Activated naive CD4-positive, alpha-beta T cell treated with anti-CD3 and anti-CD28 coated beads, Interleukin-2, amount 50 U/mL, for 24 hours (primary cell): ENCODE data around the gene ARHGAP28.

Source experiments
- H3K27ac Mint-ChIP-seq: one replicate; pipeline ENCODE4 v1.8.0; 2021; ENCODE audit warnings: mild to moderate bottlenecking, mixed read lengths
- H3K27me3 Mint-ChIP-seq: one replicate; pipeline ENCODE4 v1.8.0; 2021; ENCODE audit warnings: mixed read lengths
- H3K36me3 Mint-ChIP-seq: one replicate; pipeline ENCODE4 v1.8.0; 2021; ENCODE audit warnings: mixed read lengths
- H3K4me1 Mint-ChIP-seq: one replicate; pipeline ENCODE4 v1.8.0; 2021; ENCODE audit warnings: mixed read lengths
- H3K4me3 Mint-ChIP-seq: one replicate; pipeline ENCODE4 v1.8.0; 2021; ENCODE audit warnings: mild to moderate bottlenecking, mixed read lengths
- H3K9me3 Mint-ChIP-seq: one replicate; pipeline ENCODE4 v1.8.0; 2021; ENCODE audit warnings: mixed read lengths

Gene ARHGAP28

DNA sequence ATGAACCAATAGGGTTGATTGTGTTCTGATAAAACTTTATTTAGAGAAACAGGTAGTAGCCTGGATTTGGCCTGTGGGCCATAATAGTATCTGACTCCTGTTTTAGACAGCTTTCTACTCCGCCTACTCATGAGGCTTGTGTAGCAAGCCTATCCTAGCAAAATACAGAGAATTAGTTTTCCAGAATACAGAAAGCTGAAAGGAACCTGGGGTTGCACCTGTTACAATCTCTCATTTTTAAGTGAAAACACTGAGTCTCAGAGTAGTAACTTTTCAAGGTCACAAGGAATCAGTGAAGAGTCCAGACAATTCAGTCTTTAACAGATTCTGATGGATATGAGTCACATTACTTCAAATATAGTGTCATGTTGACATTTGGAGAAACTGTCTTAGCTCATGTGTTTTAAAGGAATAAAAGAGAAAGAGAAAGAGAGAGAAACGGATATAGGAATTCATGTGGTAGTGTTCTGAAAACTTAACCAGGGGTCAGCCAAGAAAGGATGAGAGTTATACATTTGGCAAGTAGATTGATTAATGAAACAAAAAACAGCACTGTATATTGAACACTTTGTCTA lies 17.0 kb downstream of the ARHGAP28 start:
- Mint-ChIP-seq H3K9me3 (no peaks in the 10 kb centered on the region), H3K4me3 (no peak overlapping the region), H3K27ac (no peak overlapping the region), H3K36me3 (no peaks in the 10 kb centered on the region), H3K27me3 (peaks cover 2% of the 10 kb centered on the region), H3K4me1 (no peaks in the 10 kb centered on the region)

GRCh38 chr18:6747646-6748045 lies 18.1 kb downstream of the ARHGAP28 start:
- no peaks in the 10 kb centered on the region for H3K4me1 Mint-ChIP-seq
- H3K27me3 Mint-ChIP-seq = no peaks in the 10 kb centered on the region
- no peak overlapping the region for H3K4me3 Mint-ChIP-seq
- H3K36me3 Mint-ChIP-seq = no peaks in the 10 kb centered on the region
- H3K27ac Mint-ChIP-seq = no peak overlapping the region
- no peaks in the 10 kb centered on the region for H3K9me3 Mint-ChIP-seq

GRCh38 chr18:6748241-6748640 lies 18.7 kb downstream of the ARHGAP28 start:
- no peak overlapping the region for H3K27ac Mint-ChIP-seq
- no peaks in the 10 kb centered on the region for H3K36me3 Mint-ChIP-seq
- H3K4me1 Mint-ChIP-seq = no peaks in the 10 kb centered on the region
- no peaks in the 10 kb centered on the region for H3K27me3 Mint-ChIP-seq
- H3K9me3 Mint-ChIP-seq = no peaks in the 10 kb centered on the region
- H3K4me3 Mint-ChIP-seq = no peak overlapping the region

GRCh38 chr18:6750411-6750810 lies 20.9 kb downstream of the ARHGAP28 start:
- no peak overlapping the region for H3K27ac Mint-ChIP-seq
- no peaks in the 10 kb centered on the region for H3K4me1 Mint-ChIP-seq

GRCh38 chr18:6751222-6751621 lies 21.7 kb downstream of the ARHGAP28 start:
- Mint-ChIP-seq H3K27ac (no peak overlapping the region), H3K9me3 (peaks cover 4% of the 10 kb centered on the region), H3K4me1 (no peaks in the 10 kb centered on the region), H3K27me3 (peaks cover 2% of the 10 kb centered on the region), H3K36me3 (no peaks in the 10 kb centered on the region), H3K4me3 (no peak overlapping the region)

More at GRCh38 chr18:6750411-6750810, 20.9 kb downstream of the ARHGAP28 start:
- H3K27me3 Mint-ChIP-seq = peaks cover 2% of the 10 kb centered on the region
- no peak overlapping the region for H3K4me3 Mint-ChIP-seq
- no peaks in the 10 kb centered on the region for H3K36me3 Mint-ChIP-seq
- peaks cover 4% of the 10 kb centered on the region for H3K9me3 Mint-ChIP-seq

DNA sequence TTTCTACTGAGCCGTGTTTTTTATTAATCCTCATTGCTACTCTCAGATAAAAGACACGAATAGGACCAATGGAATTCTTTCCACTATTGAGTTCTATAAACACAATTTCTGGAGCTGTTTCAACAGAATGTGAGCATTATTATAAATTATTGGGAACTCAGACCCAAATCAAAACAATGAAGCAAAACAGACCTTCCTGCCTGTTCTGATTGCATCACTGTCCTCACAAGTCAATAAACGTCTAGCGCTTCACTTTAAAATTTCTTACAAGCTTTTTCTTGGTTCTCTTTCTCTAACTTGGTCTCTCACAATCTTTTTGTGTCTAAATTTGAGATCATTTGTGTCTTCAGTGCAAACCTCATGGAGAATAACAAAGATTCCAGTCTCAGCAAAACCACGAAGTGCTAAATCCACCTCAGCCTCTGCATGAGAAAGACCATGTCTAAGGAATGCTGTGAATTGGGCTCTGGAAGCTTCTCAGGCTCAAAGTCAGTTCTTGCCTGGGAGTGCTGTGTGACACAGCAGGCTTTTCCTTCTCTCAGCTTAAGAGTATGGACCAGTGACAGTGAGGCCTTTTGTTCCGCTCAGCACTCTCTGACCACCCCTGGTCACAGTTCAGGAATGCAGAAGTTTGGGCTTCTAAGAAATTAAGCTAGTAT lies 22.8 kb downstream of the ARHGAP28 start:
- no peaks in the 10 kb centered on the region for H3K36me3 Mint-ChIP-seq
- H3K4me3 Mint-ChIP-seq = no peak overlapping the region
- peaks cover 4% of the 10 kb centered on the region for H3K9me3 Mint-ChIP-seq
- no peak overlapping the region for H3K27ac Mint-ChIP-seq
- H3K4me1 Mint-ChIP-seq = no peaks in the 10 kb centered on the region
- peaks cover 2% of the 10 kb centered on the region for H3K27me3 Mint-ChIP-seq

DNA sequence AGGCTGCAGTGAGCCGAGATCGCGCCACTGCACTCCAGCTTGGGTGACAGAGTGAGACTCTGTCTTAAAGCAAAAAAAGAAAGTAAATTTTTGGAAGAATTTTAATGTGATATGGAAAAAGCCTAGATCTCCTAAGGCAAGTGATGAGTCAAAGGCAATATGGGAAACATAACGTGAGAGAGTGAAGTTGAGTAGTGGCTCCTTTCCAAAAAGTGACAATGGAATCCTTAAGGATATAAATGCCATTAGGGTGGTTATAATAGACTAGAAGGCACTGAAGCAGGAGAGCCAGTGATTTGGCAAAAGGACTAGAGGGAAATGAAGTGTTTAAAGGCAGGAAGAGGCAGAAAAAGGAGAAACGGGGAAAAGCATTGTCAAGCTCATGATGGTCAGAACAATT lies 25.6 kb downstream of the ARHGAP28 start:
- H3K36me3 Mint-ChIP-seq = no peaks in the 10 kb centered on the region

GRCh38 chr18:6757931-6758330 lies 28.4 kb downstream of the ARHGAP28 start:
- no peaks in the 10 kb centered on the region for H3K36me3 Mint-ChIP-seq
- no peaks in the 10 kb centered on the region for H3K4me1 Mint-ChIP-seq
- H3K4me3 Mint-ChIP-seq = no peak overlapping the region
- peaks cover 4% of the 10 kb centered on the region for H3K9me3 Mint-ChIP-seq
- peaks cover 2% of the 10 kb centered on the region for H3K27me3 Mint-ChIP-seq
- H3K27ac Mint-ChIP-seq = no peak overlapping the region

More for the DNA sequence above, 25.6 kb downstream of the ARHGAP28 start:
- Mint-ChIP-seq H3K9me3 (peaks cover 4% of the 10 kb centered on the region), H3K27ac (no peak overlapping the region), H3K27me3 (peaks cover 2% of the 10 kb centered on the region), H3K4me3 (no peak overlapping the region), H3K4me1 (no peaks in the 10 kb centered on the region)

- Mint-ChIP-seq H3K27ac (no peak overlapping the region), H3K9me3 (peaks cover 4% of the 10 kb centered on the region), H3K4me3 (no peak overlapping the region), H3K36me3 (no peaks in the 10 kb centered on the region), H3K4me1 (no peaks in the 10 kb centered on the region), H3K27me3 (no peaks in the 10 kb centered on the region)
Observed at GRCh38 chr18:6759579-6759978, 30.1 kb downstream of the ARHGAP28 start.

- Mint-ChIP-seq H3K27ac (no peak overlapping the region), H3K27me3 (no peaks in the 10 kb centered on the region), H3K9me3 (peaks cover 25% of the 10 kb centered on the region), H3K4me3 (no peak overlapping the region), H3K4me1 (no peaks in the 10 kb centered on the region), H3K36me3 (no peaks in the 10 kb centered on the region)
Observed at GRCh38 chr18:6763524-6763923, 34.0 kb downstream of the ARHGAP28 start.

DNA sequence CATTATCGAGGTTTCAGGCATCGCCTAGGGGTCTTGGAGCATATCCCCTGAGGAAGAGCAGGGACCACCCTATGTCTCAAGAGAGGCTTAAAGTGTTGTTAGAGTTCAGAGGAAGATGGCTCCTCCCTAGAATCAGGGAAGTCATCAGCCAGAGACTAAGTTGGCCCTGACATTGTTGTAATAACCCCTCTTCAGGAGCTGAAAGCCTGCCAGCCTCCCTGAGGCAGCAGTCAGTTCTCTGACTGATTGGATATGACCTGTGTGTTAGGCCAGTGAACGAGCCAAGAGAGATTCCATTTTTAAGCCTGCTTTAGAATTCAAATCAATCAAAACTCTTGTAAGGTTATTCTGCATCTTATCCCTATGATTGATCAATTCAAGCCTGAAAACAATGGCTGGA lies 34.9 kb downstream of the ARHGAP28 start:
- Mint-ChIP-seq H3K27ac (no peak overlapping the region), H3K27me3 (no peaks in the 10 kb centered on the region), H3K9me3 (peaks cover 28% of the 10 kb centered on the region), H3K36me3 (no peaks in the 10 kb centered on the region), H3K4me1 (no peaks in the 10 kb centered on the region), H3K4me3 (no peak overlapping the region)

GRCh38 chr18:6773777-6774176 lies 44.3 kb downstream of the ARHGAP28 start:
- no peaks in the 10 kb centered on the region for H3K27me3 Mint-ChIP-seq
- no peak overlapping the region for H3K4me3 Mint-ChIP-seq
- peaks cover 7% of the 10 kb centered on the region for H3K9me3 Mint-ChIP-seq
- H3K36me3 Mint-ChIP-seq = no peaks in the 10 kb centered on the region
- H3K4me1 Mint-ChIP-seq = no peaks in the 10 kb centered on the region
- H3K27ac Mint-ChIP-seq = no peak overlapping the region

- Mint-ChIP-seq H3K27ac (no peak overlapping the region), H3K4me3 (no peak overlapping the region), H3K36me3 (no peaks in the 10 kb centered on the region), H3K27me3 (no peaks in the 10 kb centered on the region), H3K4me1 (no peaks in the 10 kb centered on the region), H3K9me3 (peaks cover 6% of the 10 kb centered on the region)
Observed at GRCh38 chr18:6775237-6775636, 45.7 kb downstream of the ARHGAP28 start.

DNA sequence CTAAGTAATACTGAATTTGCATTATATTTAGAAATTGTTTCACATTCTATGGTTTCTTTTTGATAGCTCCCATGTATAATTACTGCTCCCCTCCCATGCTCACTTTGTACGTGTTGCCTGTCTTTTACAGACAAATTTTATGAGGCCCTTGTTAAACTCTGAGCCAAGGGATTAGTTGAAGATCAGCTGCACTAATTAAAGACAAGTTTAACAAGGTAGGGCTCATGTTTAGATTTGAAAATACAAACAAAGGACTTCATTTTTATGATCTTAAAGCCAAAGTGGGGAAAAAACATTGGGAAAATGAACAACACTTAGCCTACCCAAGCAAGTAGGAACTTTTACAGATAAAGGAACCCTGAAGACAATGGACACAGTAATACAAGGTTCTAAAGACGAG lies 46.2 kb downstream of the ARHGAP28 start:
- Mint-ChIP-seq H3K9me3 (peaks cover 6% of the 10 kb centered on the region), H3K27me3 (no peaks in the 10 kb centered on the region), H3K4me1 (no peaks in the 10 kb centered on the region), H3K36me3 (no peaks in the 10 kb centered on the region), H3K4me3 (no peak overlapping the region), H3K27ac (no peak overlapping the region)

DNA sequence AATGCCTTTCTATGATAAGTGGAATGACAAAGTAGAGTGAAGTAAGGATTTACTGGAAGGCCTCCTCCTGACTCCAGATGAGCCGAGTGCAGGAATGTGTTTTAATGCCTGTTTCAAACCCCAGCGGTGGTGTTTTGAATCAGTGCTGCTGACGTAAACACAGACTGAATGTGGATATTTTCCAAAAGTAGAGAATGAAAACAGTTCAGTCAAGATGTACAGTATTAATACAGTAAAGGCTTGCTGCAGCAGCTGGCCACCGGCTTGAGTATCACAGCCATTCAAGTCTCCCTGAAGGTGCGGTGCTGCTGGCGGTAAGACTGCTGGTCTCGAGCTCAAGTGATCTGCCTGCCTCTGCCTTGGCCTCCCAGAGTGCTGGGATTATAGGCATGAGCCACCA lies 46.7 kb downstream of the ARHGAP28 start:
- Mint-ChIP-seq H3K27me3 (no peaks in the 10 kb centered on the region), H3K9me3 (peaks cover 6% of the 10 kb centered on the region), H3K27ac (no peak overlapping the region), H3K4me1 (no peaks in the 10 kb centered on the region), H3K4me3 (no peak overlapping the region), H3K36me3 (no peaks in the 10 kb centered on the region)

GRCh38 chr18:6777509-6777908 lies 48.0 kb downstream of the ARHGAP28 start:
- Mint-ChIP-seq H3K4me3 (no peak overlapping the region), H3K4me1 (no peaks in the 10 kb centered on the region), H3K27ac (no peak overlapping the region), H3K27me3 (no peaks in the 10 kb centered on the region), H3K9me3 (peaks cover 6% of the 10 kb centered on the region), H3K36me3 (no peaks in the 10 kb centered on the region)
